Heart left ventricle (tissue), 16 donors: Measurements from ENCODE around the gene PTBP3. TPM values are rescaled to one million over a fixed set of nuclear protein-coding genes. Genes with fewer than 3 reads are reported as not detected.

ENCODE experiments used
- ATAC-seq, 4 donors: fragments of 200-7000 bp; cut with Tn5 transposase; one replicate each; pipeline ENCODE4 v1.9.1; 2020 to 2022; ENCODE audit warnings: moderate library complexity in 4 of 4, mild to moderate bottlenecking in 3 of 4, moderate number of reproducible peaks in 1 of 4
- DNase-seq, 5 donors: peaks; one replicate each; pipeline ENCODE4 v3.0.0-alpha.2; 2020
- H3K27ac ChIP-seq, 12 donors: fragments of 200-600 bp; sonication (generic) in 4 of 12; one replicate each; pipeline versions ENCODE4 v1.5.0 to v1.8.0; 2016 to 2022; ENCODE audit warnings: mild to moderate bottlenecking in 2 of 12
- H3K27me3 ChIP-seq, 9 donors: fragments of 200-600 bp; sonication (generic) in 2 of 9; one replicate each; pipeline versions ENCODE4 v1.5.1 to v1.8.0; 2016 to 2022; ENCODE audit warnings: mild to moderate bottlenecking in 3 of 9
- H3K36me3 ChIP-seq, 9 donors: fragments of 200-600 bp; sonication (generic) in 2 of 9; one replicate each; pipeline versions ENCODE4 v1.5.0 to v1.8.0; 2018 to 2022; ENCODE audit warnings: mild to moderate bottlenecking in 2 of 9
- H3K4me1 ChIP-seq, 12 donors: fragments of 200-600 bp; sonication (generic) in 4 of 12; one replicate each; pipeline versions ENCODE4 v1.5.0 to v1.8.0; 2016 to 2022; ENCODE audit warnings: mild to moderate bottlenecking in 3 of 12
- H3K4me3 ChIP-seq, 12 donors: fragments of 200-600 bp; sonication (generic) in 4 of 12; one replicate each; pipeline versions ENCODE4 v1.5.0 to v1.8.0; 2017 to 2022; ENCODE audit warnings: mild to moderate bottlenecking in 9 of 12, moderate library complexity in 4 of 12
- H3K9me3 ChIP-seq, 12 donors: fragments of 200-600 bp; sonication (generic) in 4 of 12; one replicate each; pipeline versions ENCODE4 v1.5.0 to v1.8.0; 2016 to 2022; ENCODE audit warnings: mild to moderate bottlenecking in 1 of 12
- POLR2A ChIP-seq, 2 donors: fragments of 450-650 bp; IDR thresholded peaks; one replicate each; pipeline ENCODE4 v1.6.1; 2017; ENCODE audit warnings: antibody characterized with exemption in 2 of 2, mild to moderate bottlenecking in 2 of 2, moderate library complexity in 2 of 2
- whole genome bisulfite sequencing, 4 donors: extraction: QIAGEN DNeasy Blood & Tissue Kit in 2 of 4; methylation state at CpG; one replicate each; pipeline versions ENCODE4 v1.1.5 to v1.1.7; 2013 to 2018; 5-methylcytosine and 5-hydroxymethylcytosine counted together
- intact Hi-C, 10 donors: fragments of 100-400 bp; cut with DNase I; formaldehyde crosslinking; loops; one replicate each; pipeline versions ENCODE4 v1.11.1 to v1.14.2; 2022
- polyA plus RNA-seq, 2 donors: library from polyadenylated mRNA; stranded (reverse); fragments of 200-250 nt; gene quantifications; one replicate each; pipeline ENCODE4 v1.2.3, GENCODE V29; 2013
- total RNA-seq, 9 donors: library from RNA; depleted of rRNA in 2 of 9; stranded (reverse); fragments of >200 nt in 2 of 9; fragmentation: NEBNext Ultra II Directional in 3 of 9; extraction: Animal tissue kit (Norgen Biotek cat#: 25700) in 3 of 9; gene quantifications; one replicate each; pipeline versions ENCODE4 v1.1.0 to v1.2.4, GENCODE V29; 2016 to 2023
- TF ChIP-seq, protein P1 (sequence below), 12 donors: fragments of 200-600 bp; sonication (generic) in 4 of 12; IDR thresholded peaks; one replicate each; pipeline versions ENCODE4 v1.5.0 to v1.8.0; 2018 to 2022; ENCODE audit warnings: antibody characterized with exemption in 12 of 12, mild to moderate bottlenecking in 5 of 12
- donor health status: ischemic (EF 13 %, LVEDD 7.1; RV severe dilation, severe dysfunction).
- donor health status: healthy with polysubstance abuse.
- donor health status: DM: no; HTN: yes; CAD: no.
- donor health status: DM: no; HTN: no; CAD: no.
- donor health status: ischemic (EF 25% LVEDD 6.9; RV normal size, moderate dysfunction).
- donor health status: ischemic (EF 25% LVEDD 5.7; RV mildly dilated, moderate dysfunction).
- donor health status: healthy.
- donor health status: DM: yes; HTN: yes; CAD: no.
- donor health status: ischemic (EF 35%, LVEDD 5.7; RV mildly dilated, moderate dysfunction).
- donor health status: nonischemic (EF 11% LVEDD 7.7; RV severe dilation, severe dysfunction).
- donor health status: DM: yes; HTN: yes; CAD: no.
- donor health status: PGD.
- donor health status: ischemic (EF 29% LVEDD 5.4; RV normal size, mild dysfunction).
- donor health status: nonischemic (EF 23%, LVEDD 6.1; RV moderate dilation, normal function).

PTBP3 gene
- total and polyA plus RNA-seq, 11 donors: 2.8 to 49.0 (median 13.7) TPM

DNA sequence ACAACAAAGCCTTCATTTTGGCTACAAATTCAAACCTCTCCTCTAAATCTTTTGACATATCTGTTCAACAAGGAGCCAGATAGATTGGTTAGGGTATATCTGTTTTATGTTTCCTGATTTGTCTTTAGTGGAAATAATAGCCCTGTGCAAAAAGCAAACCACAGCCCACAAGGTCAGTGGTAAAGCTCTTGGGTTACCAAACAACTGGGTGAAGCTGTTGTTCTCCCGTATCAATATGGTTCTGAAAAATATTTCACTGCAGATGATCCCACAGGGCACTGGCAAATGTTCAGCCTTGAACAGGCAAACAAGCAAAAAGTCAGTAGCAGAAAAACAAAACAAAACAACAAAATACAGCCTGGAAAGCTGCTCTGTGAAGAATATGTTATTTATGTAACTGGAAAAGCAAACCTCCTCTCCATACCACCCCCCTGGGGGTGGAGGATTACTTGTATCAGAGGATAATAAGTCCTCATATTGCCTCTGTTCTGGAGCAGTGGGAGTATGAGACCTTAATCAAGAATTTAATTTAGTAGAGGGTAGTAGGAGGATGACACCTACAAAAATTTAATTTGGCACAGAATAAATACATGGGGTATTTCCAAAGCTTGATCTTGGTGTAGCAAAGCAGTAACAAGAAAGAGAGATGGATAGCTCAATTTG lies 20.8 kb upstream of the PTBP3 start:
- TF ChIP-seq, protein P1, sequence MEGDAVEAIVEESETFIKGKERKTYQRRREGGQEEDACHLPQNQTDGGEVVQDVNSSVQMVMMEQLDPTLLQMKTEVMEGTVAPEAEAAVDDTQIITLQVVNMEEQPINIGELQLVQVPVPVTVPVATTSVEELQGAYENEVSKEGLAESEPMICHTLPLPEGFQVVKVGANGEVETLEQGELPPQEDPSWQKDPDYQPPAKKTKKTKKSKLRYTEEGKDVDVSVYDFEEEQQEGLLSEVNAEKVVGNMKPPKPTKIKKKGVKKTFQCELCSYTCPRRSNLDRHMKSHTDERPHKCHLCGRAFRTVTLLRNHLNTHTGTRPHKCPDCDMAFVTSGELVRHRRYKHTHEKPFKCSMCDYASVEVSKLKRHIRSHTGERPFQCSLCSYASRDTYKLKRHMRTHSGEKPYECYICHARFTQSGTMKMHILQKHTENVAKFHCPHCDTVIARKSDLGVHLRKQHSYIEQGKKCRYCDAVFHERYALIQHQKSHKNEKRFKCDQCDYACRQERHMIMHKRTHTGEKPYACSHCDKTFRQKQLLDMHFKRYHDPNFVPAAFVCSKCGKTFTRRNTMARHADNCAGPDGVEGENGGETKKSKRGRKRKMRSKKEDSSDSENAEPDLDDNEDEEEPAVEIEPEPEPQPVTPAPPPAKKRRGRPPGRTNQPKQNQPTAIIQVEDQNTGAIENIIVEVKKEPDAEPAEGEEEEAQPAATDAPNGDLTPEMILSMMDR (IDR thresholded peaks at IDR 0.05): no peak
- TF ChIP-seq POLR2A (IDR thresholded peaks at IDR 0.05): no peak
- H3K27me3 ChIP-seq: no peaks in the 10 kb centered on the region
- DNase-seq (no peak), ATAC-seq (no peak)
- intact Hi-C loops: no loop called here
- no peaks in the 10 kb centered on the region for H3K9me3 ChIP-seq
- H3K27ac ChIP-seq: no peak overlapping the region
- no peaks in the 10 kb centered on the region for H3K4me1 ChIP-seq
- H3K4me3 ChIP-seq: no peak overlapping the region
- 73 to 92% (median 84%) methylated on average over 1 of the region's 1 CpG for WGBS, 4 donors
- H3K36me3 ChIP-seq: no peaks in the 10 kb centered on the region

DNA sequence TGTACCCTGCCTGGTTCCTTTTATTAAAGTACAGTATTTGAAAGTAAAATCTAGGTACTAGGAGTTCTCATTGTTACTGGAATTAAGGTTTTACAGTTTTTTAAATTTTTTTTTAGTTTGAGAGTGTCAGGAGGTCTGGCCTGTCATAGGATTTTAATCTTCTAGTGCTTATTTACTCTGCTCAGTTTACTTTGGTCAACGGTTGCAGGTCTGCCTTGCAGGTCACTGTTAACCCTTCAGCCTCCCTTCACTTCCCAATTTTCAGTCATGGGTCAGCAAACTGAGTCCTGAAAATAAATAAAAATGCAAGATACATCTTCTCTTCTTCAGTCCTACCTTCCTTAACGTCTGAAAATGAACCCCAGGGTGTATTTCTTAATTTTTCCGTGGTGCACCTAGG lies 18.8 kb upstream of the PTBP3 start:
- WGBS, 4 donors: 65 to 75% (median 69%) methylated on average over 3 of the region's 3 CpGs
- no peak for DNase-seq
- ATAC-seq: no peak
- Histone ChIP-seq H3K27me3 (no peaks in the 10 kb centered on the region), H3K9me3 (no peaks in the 10 kb centered on the region), H3K4me1 (peaks cover 0 to 11% (median 1%) of the 10 kb centered on the region in 12 donors), H3K27ac (no peak overlapping the region), H3K4me3 (no peak overlapping the region), H3K36me3 (no peaks in the 10 kb centered on the region)
- no peak for TF ChIP-seq POLR2A (IDR thresholded peaks at IDR 0.05)
- TF ChIP-seq, protein P1 (IDR thresholded peaks at IDR 0.05): no peak
- intact Hi-C loops: no loop called here

DNA sequence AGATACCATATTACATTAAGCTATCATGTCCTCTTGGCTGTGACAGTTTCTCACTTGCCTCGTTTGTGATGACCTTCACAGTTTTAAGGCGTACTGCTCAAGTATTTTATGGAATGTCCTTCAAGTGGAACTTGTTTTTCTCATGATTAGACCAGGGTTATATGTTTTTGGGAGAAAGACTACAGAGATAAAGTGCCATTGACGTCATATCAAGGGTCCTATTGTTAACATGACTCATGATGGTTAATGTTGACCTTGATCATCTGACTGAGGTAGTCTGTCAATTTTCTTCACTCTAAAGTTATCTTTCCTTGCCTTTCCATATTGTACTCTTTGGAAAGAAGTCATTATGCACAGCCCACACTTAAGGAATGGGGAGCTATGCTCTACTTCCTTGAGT lies 17.8 kb upstream of the PTBP3 start:
- no peak for TF ChIP-seq POLR2A (IDR thresholded peaks at IDR 0.05)
- TF ChIP-seq, protein P1 (IDR thresholded peaks at IDR 0.05): no peak
- WGBS, 4 donors: 60 to 69% (median 67%) methylated on average over 3 of the region's 3 CpGs

DNA sequence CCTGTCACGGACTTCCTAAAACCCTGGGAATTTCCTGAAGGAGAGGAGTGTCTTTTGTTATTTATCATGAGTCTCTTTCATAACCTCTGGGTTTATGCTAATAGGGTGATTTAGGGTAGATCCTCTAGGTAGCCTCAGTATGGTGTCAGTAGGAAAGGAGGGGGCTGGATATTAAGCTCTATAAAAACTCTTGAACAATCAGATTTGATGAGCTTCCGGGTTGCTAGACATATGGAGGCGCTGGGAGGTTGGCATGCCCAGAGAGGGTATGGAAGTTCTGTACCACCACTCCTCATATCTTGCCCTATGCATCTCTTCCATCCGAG lies 15.6 kb upstream of the PTBP3 start:
- intact Hi-C loops: no loop called here
- peaks cover 0 to 11% (median 1%) of the 10 kb centered on the region in 12 donors for H3K4me1 ChIP-seq
- DNase-seq (no peak), ATAC-seq (no peak)
- no peaks in the 10 kb centered on the region for H3K36me3 ChIP-seq
- peaks cover 0 to 5% (median 0%) of the 10 kb centered on the region in 12 donors for H3K9me3 ChIP-seq
- peak overlapping the region in 10 of 12 donors; percentile 23 to 65 (median 52) for H3K4me3 ChIP-seq
- H3K27ac ChIP-seq: no peak overlapping the region
- WGBS, 4 donors: 51 to 68% (median 66%) methylated on average over 4 of the region's 4 CpGs
- TF ChIP-seq, protein P1 (IDR thresholded peaks at IDR 0.05): no peak
- TF ChIP-seq POLR2A (IDR thresholded peaks at IDR 0.05): no peak
- H3K27me3 ChIP-seq: no peaks in the 10 kb centered on the region

More for the DNA sequence above, 17.8 kb upstream of the PTBP3 start:
- Histone ChIP-seq H3K36me3 (no peaks in the 10 kb centered on the region), H3K9me3 (no peaks in the 10 kb centered on the region), H3K4me1 (peaks cover 0 to 11% (median 1%) of the 10 kb centered on the region in 12 donors), H3K27me3 (no peaks in the 10 kb centered on the region), H3K27ac (no peak overlapping the region), H3K4me3 (no peak overlapping the region)
- ATAC-seq (no peak), DNase-seq (no peak)
- intact Hi-C loops: no loop called here
